H9 (cell line): Measurements from ENCODE around the gene RAP1GAP2. TPM values are rescaled to one million over a fixed set of nuclear protein-coding genes. Genes with fewer than 3 reads are reported as not detected.

Experiments used
- DNase-seq: peaks from one replicate; pipeline ENCODE4 v3.0.0-alpha.2; 2017
- H2AFZ ChIP-seq: one replicate; pipeline ENCODE4 v1.6.1; 2013; ENCODE audit warnings: mild to moderate bottlenecking, low read length, control low read depth, moderate library complexity
- H2AK5ac ChIP-seq: 2 replicates; pipeline ENCODE4 v1.6.1; 2013; ENCODE audit warnings: low read length, control low read depth, mixed read lengths; ENCODE audit not compliant: insufficient read length
- H2BK120ac ChIP-seq: one replicate; pipeline ENCODE4 v1.6.1; 2013; ENCODE audit warnings: low read depth, mild to moderate bottlenecking, low read length, control low read depth, inconsistent platforms; ENCODE audit not compliant: poor library complexity, severe bottlenecking
- H2BK12ac ChIP-seq: 2 replicates; pipeline ENCODE4 v1.6.1; 2013; ENCODE audit warnings: low read length, control low read depth, mixed read lengths, low read depth; ENCODE audit not compliant: insufficient read length
- H2BK15ac ChIP-seq: 2 replicates; pipeline ENCODE4 v1.6.1; 2013; ENCODE audit warnings: low read depth, low read length, control low read depth
- H2BK20ac ChIP-seq: one replicate; pipeline ENCODE4 v1.6.1; 2013; ENCODE audit warnings: low read depth, mild to moderate bottlenecking, low read length, control low read depth, inconsistent platforms; ENCODE audit not compliant: poor library complexity, severe bottlenecking
- H2BK5ac ChIP-seq: 2 replicates; pipeline ENCODE4 v1.6.1; 2013; ENCODE audit warnings: low read length, control low read depth, mixed read lengths; ENCODE audit not compliant: insufficient read length
- H3K14ac ChIP-seq: 2 replicates; pipeline ENCODE4 v1.6.1; 2013; ENCODE audit warnings: low read length, control low read depth; ENCODE audit not compliant: insufficient read depth
- H3K18ac ChIP-seq: 2 replicates; pipeline ENCODE4 v1.6.1; 2013; ENCODE audit warnings: low read depth, mild to moderate bottlenecking, mixed read lengths, low read length, control low read depth; ENCODE audit not compliant: insufficient read length
- H3K23ac ChIP-seq: 2 replicates; pipeline ENCODE4 v1.6.1; 2013; ENCODE audit warnings: low read length, control low read depth, mixed read lengths, low read depth; ENCODE audit not compliant: insufficient read length
- H3K23me2 ChIP-seq: 2 replicates; pipeline ENCODE4 v1.6.1; 2013; ENCODE audit warnings: low read depth, mild to moderate bottlenecking, mixed read lengths, low read length, control low read depth; ENCODE audit not compliant: insufficient read length, poor library complexity, severe bottlenecking
- H3K27ac ChIP-seq: 2 replicates; pipeline ENCODE4 v1.5.1; 2013; ENCODE audit warnings: low read length, control low read depth, mixed read lengths, low read depth; ENCODE audit not compliant: insufficient read length
- H3K27me3 ChIP-seq: 2 replicates; pipeline ENCODE4 v1.6.1; 2013; ENCODE audit warnings: low read length, control low read depth, inconsistent platforms; ENCODE audit not compliant: insufficient read depth
- H3K4ac ChIP-seq: 2 replicates; pipeline ENCODE4 v1.6.1; 2013; ENCODE audit warnings: low read depth, mild to moderate bottlenecking, control low read depth, inconsistent platforms, low read length, moderate library complexity
- H3K4me1 ChIP-seq: 2 replicates; pipeline ENCODE4 v1.6.1; 2013; ENCODE audit warnings: low read length, control low read depth, inconsistent platforms; ENCODE audit not compliant: insufficient read depth
- H3K4me2 ChIP-seq: 2 replicates; pipeline ENCODE4 v1.6.1; 2013; ENCODE audit warnings: low read length, control low read depth, mixed read lengths; ENCODE audit not compliant: insufficient read length, insufficient read depth
- H3K56ac ChIP-seq: 2 replicates; pipeline ENCODE4 v1.6.1; 2013; ENCODE audit warnings: low read depth, mild to moderate bottlenecking, mixed read lengths, low read length, control low read depth; ENCODE audit not compliant: insufficient read length
- H3K79me1 ChIP-seq: 2 replicates; pipeline ENCODE4 v1.6.1; 2013; ENCODE audit warnings: low read depth, mild to moderate bottlenecking, moderate library complexity, low read length, control low read depth, inconsistent platforms; ENCODE audit not compliant: insufficient read depth, poor library complexity, severe bottlenecking
- H3K79me2 ChIP-seq: 2 replicates; pipeline ENCODE4 v1.6.1; 2013; ENCODE audit warnings: low read length, control low read depth, inconsistent platforms; ENCODE audit not compliant: insufficient read depth
- H3K9ac ChIP-seq: 2 replicates; pipeline ENCODE4 v1.6.1; 2013; ENCODE audit warnings: low read length, control low read depth, mixed read lengths; ENCODE audit not compliant: insufficient read length; ENCODE audit errors: extremely low read depth
- H3K9me3 ChIP-seq: one replicate; pipeline ENCODE4 v1.6.1; 2013; ENCODE audit warnings: low read depth, low read length, inconsistent platforms; ENCODE audit not compliant: control insufficient read depth
- H3T11ph ChIP-seq: one replicate; pipeline ENCODE4 v1.6.1; 2013; ENCODE audit warnings: mild to moderate bottlenecking, low read length, control low read depth, inconsistent platforms
- H4K20me1 ChIP-seq: one replicate; pipeline ENCODE4 v1.6.1; 2013; ENCODE audit not compliant: control insufficient read depth, insufficient read length, insufficient read depth
- H4K5ac ChIP-seq: 2 replicates; pipeline ENCODE4 v1.6.1; 2013; ENCODE audit warnings: low read depth, mild to moderate bottlenecking, mixed read lengths, low read length, control low read depth; ENCODE audit not compliant: insufficient read length
- H4K8ac ChIP-seq: replicated peaks from 2 replicates; pipeline ENCODE4 v1.6.1; 2013; ENCODE audit warnings: low read length, control low read depth, mixed read lengths, low read depth; ENCODE audit not compliant: insufficient read length
- H4K91ac ChIP-seq: 2 replicates; pipeline ENCODE4 v1.6.1; 2013; ENCODE audit warnings: low read depth, mild to moderate bottlenecking, moderate library complexity, mixed read lengths, low read length, control low read depth; ENCODE audit not compliant: insufficient read length
- H3K27ac Mint-ChIP-seq, 3 experiments: 2 replicates in 2 of 3; 3 replicates in 1 of 3; pipeline ENCODE4 v1.8.0; 2020 to 2021; ENCODE audit warnings: mixed read lengths in 3 of 3, mild to moderate bottlenecking in 1 of 3, moderate library complexity in 1 of 3
- H3K27me3 Mint-ChIP-seq: 2 replicates; pipeline ENCODE4 v1.8.0; 2021; ENCODE audit warnings: low read depth, mild to moderate bottlenecking, moderate library complexity, mixed read lengths
- H3K36me3 Mint-ChIP-seq, 3 experiments: 2 replicates in 2 of 3; 3 replicates in 1 of 3; pipeline ENCODE4 v1.8.0; 2020 to 2021; ENCODE audit warnings: low read depth in 3 of 3, mixed read lengths in 3 of 3; ENCODE audit not compliant: insufficient read depth in 1 of 3
- H3K4me1 Mint-ChIP-seq, 2 experiments: 2 replicates each; pipeline ENCODE4 v1.8.0; 2020; ENCODE audit warnings: mixed read lengths in 2 of 2
- H3K4me3 Mint-ChIP-seq, 2 experiments: 2 replicates in 1 of 2; 3 replicates in 1 of 2; pipeline ENCODE4 v1.8.0; 2020 to 2021; ENCODE audit warnings: mild to moderate bottlenecking in 2 of 2, mixed read lengths in 2 of 2, moderate library complexity in 1 of 2
- H3K9me3 Mint-ChIP-seq, 2 experiments: 2 replicates in 1 of 2; 3 replicates in 1 of 2; pipeline ENCODE4 v1.8.0; 2020; ENCODE audit warnings: mild to moderate bottlenecking in 2 of 2, mixed read lengths in 2 of 2, moderate library complexity in 1 of 2
- CTCF ChIP-seq: fragments of 200-600 bp; sonication (generic); conservative IDR thresholded peaks from 3 replicates; pipeline ENCODE4 v1.8.0; 2021; ENCODE audit warnings: antibody characterized with exemption, mild to moderate bottlenecking
- WGBS: extraction: QIAGEN DNeasy Blood & Tissue Kit; methylation state at CpG from one replicate; pipeline ENCODE4 v1.1.7; 2013; ENCODE audit warnings: missing lambda C conversion rate, low lambda C conversion rate, mixed read lengths; ENCODE audit not compliant: insufficient read length; ENCODE audit errors: extremely low coverage; 5-methylcytosine and 5-hydroxymethylcytosine counted together
- total RNA-seq: library from RNA; stranded (reverse); gene quantifications from 2 replicates; pipeline ENCODE4 v1.2.1, GENCODE V29; 2021

RAP1GAP2 gene
- total RNA-seq, 1 experiment from 2014 or later, result 33.8 TPM

GRCh38 chr17:3012926-3013581 is 216.8 kb downstream of the RAP1GAP2 start:
- H3K27ac Mint-ChIP-seq, result peak overlapping the region in 1 of 3 experiments; percentile 92; a peak in 1 of 7 replicates
- TF ChIP-seq CTCF, result peak; percentile 92
- no peak overlapping the region for H2BK5ac ChIP-seq
- no peaks in the 10 kb centered on the region for H3K27me3 ChIP-seq
- no peak overlapping the region for H4K5ac ChIP-seq
- no peak overlapping the region for H2AFZ ChIP-seq
- H3T11ph ChIP-seq, result no peak overlapping the region
- H3K23ac ChIP-seq, result no peak overlapping the region
- no CpG with 5 or more reads among the region's 21 CpGs for WGBS
- no peaks in the 10 kb centered on the region for H3K23me2 ChIP-seq
- no peak overlapping the region for H3K56ac ChIP-seq
- peak; percentile 92 for DNase-seq
- H2BK20ac ChIP-seq, result no peak overlapping the region
- peaks cover 0 to 2% of the 10 kb centered on the region in 2 experiments; a peak in 1 of 4 replicates for H3K4me1 Mint-ChIP-seq
- H4K91ac ChIP-seq, result no peak overlapping the region
- H4K8ac ChIP-seq, result no peak overlapping the region
- no peak overlapping the region for H3K27ac ChIP-seq
- H3K79me2 ChIP-seq, result no peaks in the 10 kb centered on the region
- H3K4me3 Mint-ChIP-seq, result no peak overlapping the region; a peak in 1 of 5 replicates
- no peak overlapping the region for H3K4ac ChIP-seq
- no peaks in the 10 kb centered on the region for H3K4me1 ChIP-seq
- H3K36me3 Mint-ChIP-seq, result peaks cover 5 to 41% (median 5%) of the 10 kb centered on the region in 3 experiments; a peak in 5 of 7 replicates
- no peak overlapping the region for H2BK12ac ChIP-seq
- H2BK15ac ChIP-seq, result no peak overlapping the region
- H3K4me2 ChIP-seq, result no peak overlapping the region
- no peak overlapping the region for H2AK5ac ChIP-seq
- no peak overlapping the region for H3K18ac ChIP-seq
- H3K79me1 ChIP-seq, result no peaks in the 10 kb centered on the region
- no peaks in the 10 kb centered on the region for H3K27me3 Mint-ChIP-seq
- H3K9me3 ChIP-seq, result no peaks in the 10 kb centered on the region
- no peaks in the 10 kb centered on the region for H4K20me1 ChIP-seq
- no peak overlapping the region for H2BK120ac ChIP-seq
- no peaks in the 10 kb centered on the region for H3K9me3 Mint-ChIP-seq
- no peak overlapping the region for H3K14ac ChIP-seq
- no peak overlapping the region for H3K9ac ChIP-seq
